NCI-H1694 (cell line): ENCODE results near the gene PCSK1.

Source experiments
- DNase-seq: peaks from one replicate; lab custom pipeline; 2025; lab: John Stamatoyannopoulos, UW

PCSK1 gene

GRCh38 chr5:96433066-96433447 is at the start of gene PCSK1:
TSS of gene PCSK1 (minus strand) at chr5:96433248. CDS start at chr5:96433042, 206 bp downstream.
- peak; percentile 7 for DNase-seq

GRCh38 chr5:96481867-96482266 is 48.8 kb upstream of the PCSK1 start:
- no peak for DNase-seq

- DNase-seq = no peak
Observed at GRCh38 chr5:96481009-96481786, 48.1 kb upstream of the PCSK1 start.

- no peak for DNase-seq
Observed at GRCh38 chr5:96478983-96479382, 45.9 kb upstream of the PCSK1 start.

- no peak for DNase-seq
Observed at GRCh38 chr5:96476654-96477053, 43.6 kb upstream of the PCSK1 start.

GRCh38 chr5:96474073-96474472 is 41.0 kb upstream of the PCSK1 start:
- DNase-seq = no peak

GRCh38 chr5:96473155-96473554 is 40.1 kb upstream of the PCSK1 start:
- no peak for DNase-seq

- DNase-seq = no peak
Observed at GRCh38 chr5:96470785-96471184, 37.7 kb upstream of the PCSK1 start.

GRCh38 chr5:96468956-96469355 is 35.9 kb upstream of the PCSK1 start:
- no peak for DNase-seq

GRCh38 chr5:96463091-96463490 is 30.0 kb upstream of the PCSK1 start:
- no peak for DNase-seq

GRCh38 chr5:96459313-96460121 is 26.5 kb upstream of the PCSK1 start:
- DNase-seq = no peak

- DNase-seq = no peak
Observed at GRCh38 chr5:96458176-96458575, 25.1 kb upstream of the PCSK1 start.

- DNase-seq = no peak
Observed at GRCh38 chr5:96455789-96456188, 22.7 kb upstream of the PCSK1 start.

GRCh38 chr5:96453394-96453793 is 20.3 kb upstream of the PCSK1 start:
- no peak for DNase-seq

GRCh38 chr5:96447949-96448348 is 14.9 kb upstream of the PCSK1 start:
- DNase-seq = no peak

GRCh38 chr5:96440185-96440538 is 7.1 kb upstream of the PCSK1 start:
- no peak for DNase-seq

GRCh38 chr5:96439477-96440184 is 6.6 kb upstream of the PCSK1 start:
- no peak for DNase-seq

- no peak for DNase-seq
Observed at GRCh38 chr5:96434201-96434645, 1.2 kb upstream of the PCSK1 start.

- DNase-seq = no peak
Observed at GRCh38 chr5:96432216-96433065, 607 bp downstream of the PCSK1 start.

- DNase-seq = no peak
Observed at GRCh38 chr5:96431376-96432187, 1.5 kb downstream of the PCSK1 start.

GRCh38 chr5:96427824-96428223 is 5.2 kb downstream of the PCSK1 start:
- DNase-seq = no peak
